Measurements from ENCODE around the gene RALGAPA2.
A peak's percentile ranks its signal among the peaks of the same experiment; 100 is the strongest.

RALGAPA2 gene

GRCh38 chr20:20423117-20423516, 289.3 kb downstream of the RALGAPA2 start:
- no peak for DNase-seq

GRCh38 chr20:20417876-20418676, 294.4 kb downstream of the RALGAPA2 start:
- no peak for DNase-seq

- DNase-seq, result no peak
Observed at GRCh38 chr20:20415321-20415720, 297.1 kb downstream of the RALGAPA2 start.

- DNase-seq, result no peak
Observed at GRCh38 chr20:20414640-20415220, 297.7 kb downstream of the RALGAPA2 start.

GRCh38 chr20:20413810-20414281, 298.6 kb downstream of the RALGAPA2 start:
- peak; percentile 52 for DNase-seq

GRCh38 chr20:20412750-20413149, 299.7 kb downstream of the RALGAPA2 start:
- no peak for DNase-seq

- DNase-seq, result no peak
Observed at GRCh38 chr20:20411836-20412235, 300.6 kb downstream of the RALGAPA2 start.

GRCh38 chr20:20411402-20411801, 301.0 kb downstream of the RALGAPA2 start:
- DNase-seq, result peak; percentile 16

- peak; percentile 78 for DNase-seq
Observed at GRCh38 chr20:20410678-20411077, 301.8 kb downstream of the RALGAPA2 start.

- DNase-seq, result no peak
Observed at GRCh38 chr20:20409331-20409730, 303.1 kb downstream of the RALGAPA2 start.

GRCh38 chr20:20407891-20408805, 304.3 kb downstream of the RALGAPA2 start:
- no peak for DNase-seq

- DNase-seq, result no peak
Observed at GRCh38 chr20:20406306-20406705, 306.1 kb downstream of the RALGAPA2 start.

GRCh38 chr20:20405623-20406022, 306.8 kb downstream of the RALGAPA2 start:
- no peak for DNase-seq

GRCh38 chr20:20404633-20405032, 307.8 kb downstream of the RALGAPA2 start:
- DNase-seq, result no peak

- no peak for DNase-seq
Observed at GRCh38 chr20:20401991-20402390, 310.5 kb downstream of the RALGAPA2 start.

GRCh38 chr20:20399531-20400500, 312.6 kb downstream of the RALGAPA2 start:
- DNase-seq, result no peak

GRCh38 chr20:20398123-20398522, 314.3 kb downstream of the RALGAPA2 start:
- no peak for DNase-seq

GRCh38 chr20:20396794-20397193, 315.6 kb downstream of the RALGAPA2 start:
- no peak for DNase-seq

GRCh38 chr20:20395903-20396568, 316.4 kb downstream of the RALGAPA2 start:
- no peak for DNase-seq

- no peak for DNase-seq
Observed at GRCh38 chr20:20395087-20395486, 317.4 kb downstream of the RALGAPA2 start.
